IMR-90 (cell line): ENCODE data around the gene RRP36. TPM values are rescaled to one million over a fixed set of nuclear protein-coding genes. Genes with fewer than 3 reads are reported as not detected.

ENCODE experiments used
- ATAC-seq: fragments of 200-7000 bp; cut with Tn5 transposase; 2 replicates; pipeline ENCODE4 v1.9.1; 2020; ENCODE audit warnings: low read depth, mild to moderate bottlenecking, moderate library complexity
- BruUV-seq: library from RNA; stranded (reverse); fragments of 400-500 nt; replicated peaks from 2 replicates; lab custom pipeline; 2021; lab: Mats Ljungman, UMichigan
- CTCF ChIA-PET: fragments of 300-600 bp; formaldehyde crosslinking; extraction: SDS; loops from one replicate; lab custom pipeline; 2021; ENCODE audit warnings: antibody characterized with exemption; lab: Yijun Ruan, JAX
- POLR2A ChIA-PET: fragments of 300-600 bp; sonication (Branson Sonifier 250); formaldehyde crosslinking; loops from one replicate; lab custom pipeline; 2022; ENCODE audit warnings: antibody characterized with exemption; ENCODE audit not compliant: unreplicated experiment; lab: Charles Lee
- DNase-seq: peaks from one replicate; pipeline ENCODE4 v3.0.0; 2013
- H2AFZ ChIP-seq: replicated peaks from 2 replicates; pipeline ENCODE3; 2013; ENCODE audit warnings: low read length, mild to moderate bottlenecking; ENCODE audit not compliant: poor library complexity
- H2AK5ac ChIP-seq: 2 replicates; pipeline ENCODE4 v1.6.1; 2013; ENCODE audit warnings: low read depth, low read length, inconsistent platforms
- H2AK9ac ChIP-seq: replicated peaks from 2 replicates; pipeline ENCODE3; 2013; ENCODE audit warnings: mild to moderate bottlenecking, low read depth, low read length, moderate library complexity; ENCODE audit not compliant: poor library complexity
- H2BK120ac ChIP-seq: 2 replicates; pipeline ENCODE4 v1.6.1; 2013; ENCODE audit warnings: low read depth, low read length, inconsistent platforms
- H2BK15ac ChIP-seq: 3 replicates; pipeline ENCODE4 v1.6.1; 2013; ENCODE audit warnings: low read depth, low read length, inconsistent platforms
- H2BK20ac ChIP-seq: 2 replicates; pipeline ENCODE4 v1.6.1; 2013; ENCODE audit warnings: low read depth, mild to moderate bottlenecking, inconsistent platforms, low read length, moderate library complexity
- H2BK5ac ChIP-seq: 2 replicates; pipeline ENCODE4 v1.6.1; 2013; ENCODE audit warnings: mild to moderate bottlenecking, low read depth, low read length, inconsistent platforms; ENCODE audit not compliant: poor library complexity, severe bottlenecking
- H3K14ac ChIP-seq: replicated peaks from 2 replicates; pipeline ENCODE4 v1.6.1; 2013; ENCODE audit warnings: low read depth, low read length, inconsistent platforms
- H3K18ac ChIP-seq: 2 replicates; pipeline ENCODE4 v1.6.1; 2013; ENCODE audit warnings: low read depth, low read length, control low read depth
- H3K23ac ChIP-seq: 2 replicates; pipeline ENCODE4 v1.6.1; 2013; ENCODE audit warnings: low read depth, low read length, inconsistent platforms
- H3K27ac ChIP-seq: 2 replicates; pipeline ENCODE4 v1.5.1; 2013; ENCODE audit warnings: mild to moderate bottlenecking, control low read depth, low read length; ENCODE audit not compliant: insufficient read depth
- H3K27me3 ChIP-seq: 2 replicates; pipeline ENCODE4 v1.6.1; 2013; ENCODE audit warnings: low read length; ENCODE audit not compliant: control insufficient read depth, insufficient read depth
- H3K36me3 ChIP-seq: 2 replicates; pipeline ENCODE4 v1.6.1; 2013; ENCODE audit warnings: low read length, mixed read lengths; ENCODE audit not compliant: control insufficient read depth, insufficient read depth
- H3K4ac ChIP-seq: 2 replicates; pipeline ENCODE4 v1.6.1; 2013; ENCODE audit warnings: low read depth, low read length, inconsistent platforms
- H3K4me1 ChIP-seq: 2 replicates; pipeline ENCODE4 v1.6.1; 2013; ENCODE audit warnings: low read length, mixed read lengths; ENCODE audit not compliant: control insufficient read depth, insufficient read depth
- H3K4me2 ChIP-seq: 2 replicates; pipeline ENCODE4 v1.6.1; 2013; ENCODE audit warnings: low read depth, mild to moderate bottlenecking, control low read depth, low read length, moderate library complexity
- H3K4me3 ChIP-seq: 2 replicates; pipeline ENCODE4 v1.5.1; 2013; ENCODE audit warnings: low read depth, mild to moderate bottlenecking, control low read depth, low read length, moderate library complexity; ENCODE audit not compliant: insufficient read depth
- H3K56ac ChIP-seq: 2 replicates; pipeline ENCODE4 v1.6.1; 2013; ENCODE audit warnings: low read length, inconsistent platforms; ENCODE audit not compliant: insufficient read depth; ENCODE audit errors: extremely low read depth
- H3K79me1 ChIP-seq, 2 experiments: 2 replicates each; pipeline ENCODE4 v1.6.1; 2013; ENCODE audit warnings: low read length in 2 of 2, inconsistent platforms in 1 of 2, low read depth in 1 of 2
- H3K9ac ChIP-seq: 2 replicates; pipeline ENCODE4 v1.6.1; 2013; ENCODE audit warnings: low read depth, low read length, control low read depth
- H3K9me1 ChIP-seq: 2 replicates; pipeline ENCODE4 v1.6.1; 2013; ENCODE audit warnings: low read length, inconsistent platforms; ENCODE audit not compliant: insufficient read depth
- H3K9me3 ChIP-seq: 2 replicates; pipeline ENCODE4 v1.6.1; 2013; ENCODE audit warnings: low read length; ENCODE audit not compliant: control insufficient read depth, insufficient read depth
- H4K20me1 ChIP-seq: 2 replicates; pipeline ENCODE4 v1.6.1; 2013; ENCODE audit warnings: low read length, inconsistent platforms; ENCODE audit not compliant: insufficient read depth
- H4K5ac ChIP-seq: 2 replicates; pipeline ENCODE4 v1.6.1; 2013; ENCODE audit warnings: mild to moderate bottlenecking, low read depth, low read length, control low read depth
- H4K8ac ChIP-seq, 2 experiments: 2 replicates each; pipeline ENCODE4 v1.6.1; 2013; ENCODE audit warnings: low read depth in 2 of 2, low read length in 2 of 2, control low read depth in 1 of 2, inconsistent platforms in 1 of 2
- H4K91ac ChIP-seq: 2 replicates; pipeline ENCODE4 v1.6.1; 2013; ENCODE audit warnings: low read depth, low read length, inconsistent platforms; ENCODE audit not compliant: insufficient read depth
- MAZ ChIP-seq: IDR thresholded peaks from 2 replicates; pipeline ENCODE4 v1.6.1; 2012; ENCODE audit warnings: low read depth, mild to moderate bottlenecking, low read length, improper control_type of control experiment, moderate library complexity, borderline replicate concordance
- RFX5 ChIP-seq: IDR thresholded peaks from 2 replicates; pipeline ENCODE4 v1.8.0; 2012; ENCODE audit warnings: low read depth, mild to moderate bottlenecking, low read length, moderate library complexity
- WGBS, 2 experiments: methylation state at CpG; one replicate each; pipeline versions ENCODE4 v1.1.5 to v1.1.7; 2013; ENCODE audit warnings: missing lambda C conversion rate in 2 of 2; ENCODE audit not compliant: insufficient read length in 1 of 2; ENCODE audit errors: extremely low coverage in 2 of 2; 5-methylcytosine and 5-hydroxymethylcytosine counted together
- dilution Hi-C: fragments of 300-500 bp; cut with HindIII; formaldehyde crosslinking; loops from one replicate; pipeline ENCODE4 v1.14.3; 2018; ENCODE audit warnings: low sequenced_read_pairs; ENCODE audit not compliant: unreplicated experiment
- in situ Hi-C: fragments of 300-500 bp; cut with MboI; formaldehyde crosslinking; loops from 3 replicates; pipeline ENCODE4 v1.14.3; 2019; ENCODE audit warnings: low sequenced_read_pairs, inconsistent platforms, mixed read lengths
- intact Hi-C: fragments of 100-400 bp; cut with micrococcal nuclease; formaldehyde crosslinking; loops from 2 replicates; pipeline ENCODE4 v1.10.0; 2022
- polyA plus RNA-seq, 3 experiments: library from polyadenylated mRNA; depleted of rRNA; stranded (reverse); fragments of >200 nt; gene quantifications; 2 replicates each; pipeline ENCODE4 v1.2.3, GENCODE V29; 2012; ENCODE audit warnings: low replicate concordance in 1 of 3
- total RNA-seq: library from RNA; depleted of rRNA; stranded (reverse); fragments of >200 nt; gene quantifications from 2 replicates; pipeline ENCODE4 v1.2.3, GENCODE V29; 2012

The RRP36 gene
- total and polyA plus RNA-seq, 2 of the 4 experiments (the other 2 are of a cell fraction), result 54.3 to 106 TPM

DNA sequence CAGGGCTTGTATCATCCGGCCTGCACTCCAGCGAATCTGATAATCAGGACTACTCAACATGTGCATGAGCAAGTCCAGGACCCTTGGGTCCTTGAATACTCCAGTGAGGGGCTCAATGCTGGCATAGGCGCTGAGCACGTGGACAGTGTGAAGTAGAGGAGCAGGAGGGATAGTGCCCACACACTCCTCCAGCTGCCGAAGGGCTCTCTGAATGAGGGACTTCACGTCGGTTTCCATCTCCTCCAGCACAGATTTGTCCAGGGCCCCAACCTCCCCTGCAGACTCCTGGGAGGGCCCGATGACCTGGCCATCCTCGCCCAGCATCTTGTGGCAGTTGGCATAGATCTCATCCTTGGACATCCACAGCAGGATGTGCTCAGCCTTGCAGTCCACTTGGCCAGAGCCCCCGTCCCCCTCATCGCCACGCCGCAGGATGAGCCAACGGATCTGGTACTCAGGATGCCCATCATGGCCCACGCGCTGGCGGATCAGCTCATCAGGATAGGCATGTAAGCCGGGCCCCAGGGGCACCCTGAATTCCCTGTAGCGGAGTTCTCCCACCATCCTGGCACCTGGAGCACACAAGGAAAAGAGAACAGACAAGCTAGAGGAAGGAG is 30.9 kb downstream of the RRP36 start:
- H3K4ac ChIP-seq, result peak overlapping the region; percentile 98
- H3K4me3 ChIP-seq, result peak overlapping the region; percentile 68
- H2AK5ac ChIP-seq, result peak overlapping the region; percentile 100
- WGBS, 2 experiments, result 89% methylated on average over 14 of the region's 19 CpGs; no CpG with 5 or more reads in 1 of the 2 experiments
- H3K9ac ChIP-seq, result peak overlapping the region; percentile 95; the same call in 1 of the 2 replicates
- peaks cover 21% of the 10 kb centered on the region for H3K9me1 ChIP-seq
- TSS peak; percentile 46 for BruUV-seq
- no peak overlapping the region; the same call in 1 of the 2 replicates for H3K18ac ChIP-seq
- peak overlapping the region; percentile 71; the same call in 1 of the 2 replicates for H2BK120ac ChIP-seq
- dilution Hi-C loops (no loop called here), intact Hi-C loops (loop anchor here (5.0 kb wide), 1 partner anchor 90 kb away; no protein-coding TSS in a partner anchor), in situ Hi-C loops (no loop called here)
- peak overlapping the region; percentile 100 for H2AK9ac ChIP-seq
- peak overlapping the region; percentile 88 for H4K91ac ChIP-seq
- H3K56ac ChIP-seq, result peak overlapping the region; percentile 89; the same call in 1 of the 2 replicates
- no peak for DNase-seq
- H2BK5ac ChIP-seq, result peak overlapping the region; percentile 87
- peak overlapping the region; percentile 99 for H4K5ac ChIP-seq
- H2AFZ ChIP-seq, result peak overlapping the region; percentile 93
- no peak overlapping the region for H2BK20ac ChIP-seq
- no peak for TF ChIP-seq MAZ
- no peak for TF ChIP-seq RFX5
- H3K27me3 ChIP-seq, result no peaks in the 10 kb centered on the region
- H2BK15ac ChIP-seq, result peak overlapping the region; percentile 54; the same call in 1 of the 3 replicates
- POLR2A ChIA-PET, result no interaction called here
- peak overlapping the region; percentile 99 for H3K4me2 ChIP-seq
- peak overlapping the region; percentile 87 for H3K27ac ChIP-seq
- ATAC-seq, result no peak
- peak overlapping the region; percentile 84 to 100 for H4K8ac ChIP-seq
- peaks cover 47% of the 10 kb centered on the region for H3K36me3 ChIP-seq
- H4K20me1 ChIP-seq, result no peaks in the 10 kb centered on the region
- peaks cover 18% of the 10 kb centered on the region for H3K4me1 ChIP-seq
- peaks cover 17 to 50% of the 10 kb centered on the region in 2 experiments; a peak in 3 of 4 replicates for H3K79me1 ChIP-seq
- CTCF ChIA-PET, result no interaction called here
- peak overlapping the region; percentile 98; the same call in 1 of the 2 replicates for H3K23ac ChIP-seq
- peak overlapping the region; percentile 98 for H3K14ac ChIP-seq
- H3K9me3 ChIP-seq, result no peaks in the 10 kb centered on the region
